HG03060 (cell line): ENCODE data around the gene CARD14.

Source experiments
- ATAC-seq: cut with Tn5 transposase; IDR thresholded peaks from one replicate; pipeline ENCODE4 v1.9.1; 2021; ENCODE audit warnings: low read depth, moderate number of reproducible peaks; ENCODE audit not compliant: unreplicated experiment

CARD14 gene

DNA sequence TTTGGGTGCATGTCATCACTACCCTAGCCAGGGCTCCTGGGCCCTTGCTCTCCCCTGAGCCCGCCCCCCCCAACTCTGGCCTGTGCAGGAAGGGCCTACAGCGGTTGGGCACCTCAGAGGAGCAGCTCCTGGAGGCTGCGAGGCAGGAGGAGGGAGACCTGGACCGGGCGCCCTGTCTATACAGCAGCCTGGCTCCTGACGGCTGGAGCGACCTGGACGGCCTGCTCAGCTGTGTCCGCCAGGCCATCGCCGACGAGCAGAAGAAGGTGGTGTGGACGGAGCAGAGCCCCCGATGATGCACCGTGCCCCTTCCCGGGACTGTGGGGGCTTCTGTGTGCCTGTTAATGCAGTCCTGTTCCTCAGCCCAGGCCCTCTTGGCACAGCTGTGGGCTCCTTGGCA lies 38.2 kb downstream of the CARD14 start:
- no peak for ATAC-seq

DNA sequence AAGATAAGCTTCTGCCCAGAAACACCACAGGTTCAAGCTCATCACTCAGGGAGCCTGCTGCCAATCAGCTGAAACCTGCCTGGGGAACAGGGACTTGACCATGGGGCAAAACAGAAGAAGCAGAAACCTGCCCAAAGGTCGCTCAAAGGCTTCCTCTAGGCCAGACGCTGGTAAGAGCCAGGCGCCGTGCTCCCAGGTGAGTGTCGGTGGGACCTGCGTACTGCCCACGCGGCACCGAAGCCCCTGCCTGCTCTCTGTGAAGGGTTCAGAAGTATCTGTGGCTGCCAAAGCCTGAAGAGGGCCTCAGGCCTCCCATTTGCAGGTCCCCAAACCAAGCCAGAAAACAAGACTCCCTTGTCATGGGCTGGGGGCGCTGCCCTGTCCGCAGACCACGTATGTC lies 39.9 kb downstream of the CARD14 start:
- no peak for ATAC-seq

DNA sequence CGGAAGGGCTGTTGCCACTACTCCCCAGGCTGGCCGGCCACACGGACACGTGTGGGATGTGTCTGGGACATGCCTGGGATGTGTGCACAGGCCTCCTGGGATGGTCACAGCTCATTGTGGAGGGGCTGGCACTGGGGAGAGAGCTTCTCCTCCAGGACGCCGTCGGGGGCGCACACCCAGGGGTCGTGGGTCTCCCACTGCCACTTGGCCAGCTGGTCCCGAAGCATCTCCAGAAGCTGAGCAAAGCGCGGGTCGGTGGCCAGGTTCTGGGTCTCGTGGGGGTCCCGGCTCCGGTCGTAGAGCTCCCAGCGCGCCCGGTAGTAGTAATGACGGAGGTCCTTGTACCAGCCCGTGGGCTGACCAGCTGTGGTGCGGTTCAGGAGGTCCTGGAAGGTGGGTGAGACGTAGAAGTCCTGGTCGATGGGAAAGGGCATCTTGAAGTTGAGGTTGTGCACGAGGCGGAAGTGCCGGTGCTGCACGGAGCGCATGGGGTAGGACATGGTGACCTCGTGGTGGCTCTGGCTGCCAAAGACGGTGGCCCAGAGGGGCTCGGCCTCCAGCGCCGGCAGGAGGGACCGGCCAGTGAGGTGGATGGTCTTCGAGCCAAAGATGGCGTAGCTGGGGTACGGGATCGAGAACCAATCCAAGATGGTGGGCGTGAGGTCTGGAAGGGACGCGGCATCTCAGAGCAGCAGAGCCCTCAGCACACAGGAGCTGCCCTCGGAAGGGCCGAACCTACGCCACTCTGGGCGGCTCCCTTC lies 40.7 kb downstream of the CARD14 start:
- no peak for ATAC-seq

DNA sequence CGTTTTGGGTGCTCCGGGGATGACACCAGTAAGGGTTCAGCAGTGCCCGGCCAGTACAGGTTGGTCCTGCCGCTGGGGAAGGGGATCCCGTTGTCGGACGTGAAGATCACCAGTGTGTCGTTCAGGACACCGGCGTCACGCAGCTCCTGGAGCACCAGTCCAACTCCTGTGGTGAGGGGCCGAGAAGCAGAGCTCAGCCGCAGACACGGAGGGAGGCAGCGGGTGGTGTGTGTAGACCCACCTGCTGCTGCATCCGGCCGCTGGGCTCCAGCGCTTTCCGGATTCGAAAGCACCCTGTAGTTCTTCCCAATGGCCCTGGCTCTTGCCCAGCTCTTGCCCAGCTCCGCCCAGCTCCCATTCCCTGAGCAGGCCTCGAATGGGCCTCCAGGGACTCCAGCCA lies 42.3 kb downstream of the CARD14 start:
- no peak for ATAC-seq

DNA sequence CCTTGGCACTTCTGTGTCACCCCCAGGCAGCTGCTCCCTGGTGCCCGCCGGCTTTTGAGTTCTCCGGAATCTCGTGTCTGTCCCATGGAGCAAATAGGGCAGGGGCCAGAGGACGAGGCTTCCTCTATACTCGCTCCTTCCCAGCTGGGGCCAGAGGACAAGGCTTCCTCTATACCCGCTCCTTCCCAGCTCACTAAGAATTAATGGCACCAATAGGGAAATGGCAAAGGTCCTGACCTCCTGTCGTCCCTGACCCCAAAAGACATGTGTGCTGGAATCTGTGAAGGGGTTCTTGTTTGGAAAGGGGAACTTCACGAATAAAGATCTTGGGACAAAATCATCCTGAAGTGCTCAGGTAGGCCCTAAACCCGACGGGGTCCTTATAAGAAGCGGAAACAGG lies 42.7 kb downstream of the CARD14 start:
- ATAC-seq: no peak

DNA sequence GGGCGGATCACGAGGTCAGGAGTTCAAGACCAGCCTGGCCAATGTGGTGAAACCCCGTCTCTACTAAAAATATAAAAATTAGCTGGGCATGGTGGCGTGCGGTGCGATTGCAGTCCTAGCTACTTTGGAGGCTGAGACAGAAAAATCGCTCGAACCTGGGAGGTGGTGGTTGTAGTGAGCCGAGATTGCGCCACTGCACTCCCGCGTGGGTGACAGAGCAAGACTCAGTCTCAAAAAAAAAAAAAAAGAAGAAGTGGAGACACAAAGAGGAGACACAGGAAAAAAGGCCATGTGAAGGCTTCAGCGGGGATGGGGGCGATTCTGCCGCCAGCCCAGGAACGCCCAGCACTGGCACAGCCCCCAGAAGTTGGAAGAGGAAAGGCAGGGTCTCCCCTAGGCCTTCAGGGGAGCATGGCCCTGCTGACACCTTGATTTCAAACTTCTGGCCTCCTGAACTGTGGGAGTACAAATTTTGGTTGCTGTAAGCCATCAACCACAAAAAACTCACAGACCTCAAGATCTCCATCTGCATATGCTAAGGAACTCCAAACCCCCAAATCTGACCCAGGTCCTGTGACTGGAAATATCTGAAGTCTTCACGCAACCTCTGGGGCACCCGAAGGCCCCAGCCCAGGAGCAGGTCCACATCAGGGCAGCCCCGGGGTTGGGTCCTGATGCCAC lies 43.3 kb downstream of the CARD14 start:
- ATAC-seq: no peak

DNA sequence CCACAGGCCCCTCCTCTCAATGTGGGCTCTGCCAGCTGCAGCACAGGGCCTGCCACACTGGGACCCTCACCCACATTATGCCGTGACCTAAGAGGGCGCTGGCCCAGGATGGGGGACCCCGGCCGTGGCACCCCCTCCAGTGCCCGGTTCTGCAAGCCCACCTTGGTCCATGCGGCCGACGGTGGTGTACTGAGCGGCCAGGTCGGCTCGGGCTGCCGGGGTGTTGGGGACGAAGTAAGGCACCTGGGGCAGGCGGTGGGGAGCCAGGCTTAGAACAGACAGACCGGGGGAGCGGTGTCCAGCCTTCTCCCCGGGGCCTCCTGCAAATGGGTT lies 43.8 kb downstream of the CARD14 start:
- no peak for ATAC-seq

DNA sequence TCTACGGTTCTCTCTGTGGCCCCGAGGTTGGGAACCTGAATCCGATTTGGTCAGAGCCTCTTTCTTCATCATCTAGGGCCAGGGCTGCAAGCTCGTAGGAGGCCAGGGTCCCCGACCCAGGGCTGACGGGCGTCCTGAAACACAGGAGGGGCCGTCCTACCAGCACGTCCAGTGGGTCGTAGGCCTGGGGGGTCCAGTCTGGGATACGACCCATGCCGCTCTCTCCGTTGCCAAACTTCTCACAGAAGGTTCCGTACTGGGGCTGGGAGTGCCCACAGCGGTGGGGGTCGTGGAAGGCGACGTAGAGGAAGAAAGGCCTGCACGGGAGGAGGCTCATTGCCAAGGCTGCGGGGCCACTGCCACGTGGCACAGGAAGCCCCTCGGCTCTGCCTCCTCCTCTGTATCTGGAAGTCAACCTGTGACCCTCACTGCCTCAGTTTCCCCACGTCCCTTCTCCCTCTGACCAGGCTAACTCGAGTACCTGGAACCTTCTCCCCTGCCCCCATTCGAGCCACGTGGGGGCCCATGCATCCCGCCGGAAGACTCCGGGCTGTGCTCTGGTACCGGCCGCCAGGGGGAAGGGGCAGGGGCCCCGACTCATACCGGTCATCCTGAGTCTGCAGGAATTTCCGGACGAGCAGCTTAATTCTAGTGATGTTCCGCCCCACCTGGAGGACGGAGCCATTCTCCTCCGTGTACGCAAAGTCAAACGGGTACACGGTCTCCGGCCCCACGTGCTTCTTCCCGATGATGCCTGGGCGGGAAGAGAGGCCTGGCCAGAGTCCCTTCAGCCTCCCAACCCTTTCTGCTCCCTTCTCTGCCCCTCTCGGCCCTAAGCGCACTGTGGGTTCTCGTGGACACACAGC lies 44.4 kb downstream of the CARD14 start:
- no peak for ATAC-seq

- no peak for ATAC-seq
These were observed 45.0 kb downstream of the CARD14 start for GRCh38 chr17:80214878-80215210.

DNA sequence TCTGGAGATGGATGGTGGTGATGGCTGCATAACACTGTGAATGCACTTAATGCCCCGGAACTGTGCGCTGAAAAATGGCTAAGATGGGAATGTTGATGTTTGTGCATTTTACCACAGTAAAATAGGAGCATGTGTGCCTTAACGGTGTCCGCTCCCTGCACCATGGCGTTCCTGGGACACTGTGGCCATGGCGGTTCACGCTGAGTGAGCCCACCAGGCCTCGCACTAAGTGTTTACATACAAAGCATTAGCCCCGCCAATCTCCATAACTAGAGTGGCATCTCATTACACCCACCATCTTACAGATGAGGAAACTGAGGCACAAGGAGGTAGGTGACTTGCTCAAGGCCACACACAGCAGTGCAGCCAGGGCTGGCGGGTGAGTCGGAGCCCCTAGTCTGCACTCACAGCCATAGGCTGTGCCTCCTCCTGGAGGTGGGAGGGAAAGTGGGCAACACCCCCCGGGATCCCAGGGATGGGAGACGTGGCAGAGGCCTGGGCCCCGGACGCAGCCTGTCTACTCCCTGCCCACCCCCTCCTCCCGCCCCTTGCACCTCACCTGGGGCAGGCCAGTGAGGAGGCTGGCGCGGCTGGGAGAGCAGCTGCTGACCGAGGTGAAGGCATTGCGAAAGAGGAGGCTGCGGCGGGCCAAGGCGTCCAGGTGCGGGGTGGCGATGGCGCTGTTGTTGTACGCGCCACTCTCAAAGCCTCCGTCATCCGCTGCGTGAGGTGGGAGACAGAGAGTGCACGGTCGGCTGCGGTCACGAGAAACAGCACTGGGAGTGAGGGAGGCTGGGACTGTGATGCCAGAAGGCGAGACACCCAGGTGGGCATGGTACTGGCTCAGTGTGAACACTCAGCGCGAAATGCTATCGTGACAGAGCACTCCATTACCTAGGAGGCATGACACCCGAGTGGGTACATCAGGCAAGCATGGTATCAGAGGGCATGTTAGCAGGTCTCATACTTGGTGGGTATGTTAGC lies 46.9 kb downstream of the CARD14 start:
- no peak for ATAC-seq

DNA sequence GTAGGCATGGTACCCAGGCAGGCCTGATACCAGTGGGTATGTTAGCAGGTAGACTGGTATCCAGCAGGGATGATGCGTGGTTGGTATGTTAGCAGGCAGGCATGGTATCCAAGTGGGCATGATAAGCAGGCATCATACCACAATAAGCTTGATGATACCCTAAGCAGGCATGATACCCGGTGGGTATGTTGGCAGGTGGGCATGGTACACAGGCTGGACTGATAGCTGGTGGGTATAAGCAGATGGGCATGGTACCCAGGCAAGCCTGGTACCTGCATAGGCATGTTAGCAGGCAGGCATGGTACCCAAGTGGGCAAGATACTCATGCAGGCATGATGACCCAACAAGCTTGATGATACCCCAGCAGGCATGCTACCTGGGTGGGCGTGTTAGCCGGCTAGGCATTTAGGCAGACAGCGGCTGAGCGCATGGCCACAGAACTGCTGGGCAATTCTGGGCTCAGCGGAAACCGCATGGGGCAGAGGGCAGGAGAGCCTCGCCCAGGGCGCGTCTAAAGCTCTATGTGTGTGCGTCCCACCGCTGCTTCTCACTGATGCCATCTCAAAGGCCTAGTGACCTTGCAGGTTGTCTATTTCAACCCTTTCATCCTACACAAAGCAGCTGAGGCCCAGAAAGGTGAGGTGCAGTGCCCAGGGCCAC lies 48.0 kb downstream of the CARD14 start:
- no peak for ATAC-seq

- ATAC-seq: no peak
These were observed 48.6 kb downstream of the CARD14 start for GRCh38 chr17:80218391-80218790.

GRCh38 chr17:80219013-80219762 lies 49.4 kb downstream of the CARD14 start:
- no peak for ATAC-seq

- no peak for ATAC-seq
These were observed 49.9 kb downstream of the CARD14 start for GRCh38 chr17:80219763-80220053.

DNA sequence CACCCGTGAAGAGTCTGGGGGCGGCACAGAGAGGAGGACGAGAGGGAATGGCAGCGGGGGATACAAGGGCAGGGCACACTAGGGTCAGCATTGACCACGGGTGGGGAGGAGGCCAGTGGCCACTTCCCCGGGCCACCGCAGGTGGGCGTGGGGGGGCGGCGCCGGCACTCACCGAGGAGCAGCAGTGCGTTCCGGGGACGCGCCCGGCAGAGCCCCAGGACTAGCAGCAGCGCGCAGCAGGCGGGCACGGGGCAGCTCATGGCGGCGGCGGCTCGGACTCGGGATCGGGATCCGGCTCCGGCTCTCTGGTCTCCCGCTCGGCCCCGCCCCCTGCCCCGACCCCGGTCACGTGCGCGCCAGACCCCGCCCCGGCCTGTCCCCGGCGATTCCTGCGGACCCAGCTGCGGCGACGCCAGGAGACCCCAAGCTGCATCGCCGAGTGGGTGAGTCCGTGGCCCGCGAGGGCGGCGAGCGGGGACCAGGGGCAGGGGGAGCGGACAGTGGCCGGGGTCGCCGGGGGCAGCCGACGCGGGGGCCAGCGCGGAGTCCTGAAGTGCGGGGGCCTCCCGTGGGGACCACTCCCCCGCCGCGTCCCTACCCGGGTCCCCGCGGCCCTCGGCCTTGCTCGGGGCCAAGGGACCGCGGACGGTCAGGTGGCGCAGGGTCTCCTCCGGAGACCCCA lies 50.4 kb downstream of the CARD14 start, which contains the start of the genes SGSH and SLC26A11:
Gene SGSH, minus strand, starts transcription at position 280 of the 682 bp plus-strand sequence. Its CDS starts 20 bp downstream, at position 260.
Gene SLC26A11, plus strand, starts transcription at position 374 of the 682 bp plus-strand sequence. CDS start 1,134 bp downstream, outside the sequence.
- ATAC-seq: no peak

DNA sequence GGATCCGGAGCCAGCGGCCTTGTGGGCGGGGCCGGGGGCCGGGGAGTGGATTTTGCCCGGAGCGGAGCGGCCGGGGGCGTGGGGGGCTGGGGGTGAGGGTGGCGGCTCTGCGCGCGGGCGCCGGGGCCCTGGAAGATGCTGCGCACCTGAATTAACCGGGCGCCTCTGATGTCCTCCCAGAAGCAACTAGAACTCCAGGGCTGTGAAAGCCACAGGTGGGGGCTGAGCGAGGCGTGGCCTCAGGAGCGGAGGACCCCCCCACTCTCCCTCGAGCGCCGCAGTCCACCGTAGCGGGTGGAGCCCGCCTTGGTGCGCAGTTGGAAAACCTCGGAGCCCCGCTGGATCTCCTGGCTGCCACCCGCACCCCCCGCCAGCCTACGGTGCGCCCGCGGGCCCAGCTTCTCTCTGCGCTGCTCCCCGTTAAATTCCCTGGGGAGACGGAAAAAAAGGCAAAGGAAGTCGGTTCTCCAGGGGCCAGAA lies 50.9 kb downstream of the CARD14 start:
- no peak for ATAC-seq

DNA sequence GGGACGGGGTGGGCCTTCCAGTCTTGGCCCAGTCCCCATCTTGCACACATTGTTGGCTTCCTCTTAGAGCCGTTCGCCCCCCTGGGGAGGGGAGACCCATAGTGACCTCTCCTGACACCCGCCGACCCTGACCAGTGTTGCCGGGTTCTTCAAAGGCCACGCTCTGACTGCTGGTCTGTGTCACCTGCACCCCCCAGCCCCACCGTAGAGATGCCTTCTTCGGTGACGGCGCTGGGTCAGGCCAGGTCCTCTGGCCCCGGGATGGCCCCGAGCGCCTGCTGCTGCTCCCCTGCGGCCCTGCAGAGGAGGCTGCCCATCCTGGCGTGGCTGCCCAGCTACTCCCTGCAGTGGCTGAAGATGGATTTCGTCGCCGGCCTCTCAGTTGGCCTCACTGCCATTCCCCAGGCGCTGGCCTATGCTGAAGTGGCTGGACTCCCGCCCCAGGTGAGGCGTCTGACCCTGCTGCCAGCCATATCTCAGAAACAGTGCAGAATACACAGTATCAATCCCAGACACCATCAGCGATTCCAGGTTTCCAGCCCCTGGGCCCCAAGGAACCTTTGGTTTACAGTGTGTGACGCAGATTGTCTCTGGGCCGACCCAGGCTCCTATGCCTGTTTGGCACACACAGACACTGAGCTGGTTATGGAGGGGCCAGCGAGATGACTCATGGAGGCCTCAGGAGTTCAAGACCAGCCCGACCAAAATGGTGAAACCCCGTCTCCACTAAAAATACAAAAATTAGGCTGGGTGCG lies 51.7 kb downstream of the CARD14 start:
- no peak for ATAC-seq
